ENCODE measurements around the gene ISLR. TPM values are rescaled to one million over a fixed set of nuclear protein-coding genes. Genes with fewer than 3 reads are reported as not detected.

ISLR gene
- total RNA-seq, 1 experiment from 2014 or later, result 0.11 TPM

DNA sequence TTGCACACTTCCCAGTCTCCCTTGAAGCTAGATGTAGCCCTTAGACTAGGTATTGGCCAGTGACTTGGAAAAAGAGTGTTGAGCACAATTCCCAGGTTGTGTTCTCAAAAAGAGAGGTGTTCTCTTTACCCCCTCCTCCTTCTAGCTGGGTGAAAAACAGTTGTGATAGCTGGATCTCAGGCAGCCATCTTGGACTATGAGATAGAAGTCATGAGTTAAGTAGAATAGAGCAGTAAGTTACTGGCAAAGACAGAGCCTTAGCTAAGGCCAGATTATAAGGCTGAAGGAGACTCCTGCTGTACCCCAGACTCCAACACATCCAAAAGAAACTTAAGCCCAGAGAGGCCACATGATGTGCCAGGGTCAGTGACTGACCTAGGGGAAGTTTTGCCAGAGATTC, 37.2 kb downstream of the ISLR start:
- peaks cover 38% of the 10 kb centered on the region for H3K27me3 Mint-ChIP-seq (ENCODE audit: low read depth)
- no peak overlapping the region for H3T11ph ChIP-seq (ENCODE audit: low read length)
- H3K4me2 ChIP-seq (ENCODE audit: insufficient read depth, insufficient read length, low read length), result no peak overlapping the region
- H4K5ac ChIP-seq (ENCODE audit: insufficient read length, low read depth, low read length), result no peak overlapping the region
- no peaks in the 10 kb centered on the region for H4K20me1 ChIP-seq (ENCODE audit: control insufficient read depth, insufficient read depth, insufficient read length)
- no peak overlapping the region for H3K27ac ChIP-seq (ENCODE audit: insufficient read length, low read depth, low read length)
- no peak overlapping the region for H3K18ac ChIP-seq (ENCODE audit: insufficient read length, low read depth, low read length)
- H3K56ac ChIP-seq (ENCODE audit: insufficient read length, low read depth, low read length), result no peak overlapping the region
- H2BK120ac ChIP-seq (ENCODE audit: low read depth, low read length, poor library complexity, severe bottlenecking), result no peak overlapping the region
- no peak overlapping the region for H2AK5ac ChIP-seq (ENCODE audit: insufficient read length, low read length)
- no peaks in the 10 kb centered on the region for H3K79me2 ChIP-seq (ENCODE audit: insufficient read depth, low read length)
- H3K14ac ChIP-seq (ENCODE audit: insufficient read depth, low read length), result no peak overlapping the region
- H2AFZ ChIP-seq (ENCODE audit: low read length), result no peak overlapping the region
- H3K23ac ChIP-seq (ENCODE audit: insufficient read length, low read depth, low read length), result no peak overlapping the region
- no peak overlapping the region for H2BK12ac ChIP-seq (ENCODE audit: insufficient read length, low read depth, low read length)
- no peak overlapping the region for H2BK5ac ChIP-seq (ENCODE audit: insufficient read length, low read length)
- TF ChIP-seq, protein P1, sequence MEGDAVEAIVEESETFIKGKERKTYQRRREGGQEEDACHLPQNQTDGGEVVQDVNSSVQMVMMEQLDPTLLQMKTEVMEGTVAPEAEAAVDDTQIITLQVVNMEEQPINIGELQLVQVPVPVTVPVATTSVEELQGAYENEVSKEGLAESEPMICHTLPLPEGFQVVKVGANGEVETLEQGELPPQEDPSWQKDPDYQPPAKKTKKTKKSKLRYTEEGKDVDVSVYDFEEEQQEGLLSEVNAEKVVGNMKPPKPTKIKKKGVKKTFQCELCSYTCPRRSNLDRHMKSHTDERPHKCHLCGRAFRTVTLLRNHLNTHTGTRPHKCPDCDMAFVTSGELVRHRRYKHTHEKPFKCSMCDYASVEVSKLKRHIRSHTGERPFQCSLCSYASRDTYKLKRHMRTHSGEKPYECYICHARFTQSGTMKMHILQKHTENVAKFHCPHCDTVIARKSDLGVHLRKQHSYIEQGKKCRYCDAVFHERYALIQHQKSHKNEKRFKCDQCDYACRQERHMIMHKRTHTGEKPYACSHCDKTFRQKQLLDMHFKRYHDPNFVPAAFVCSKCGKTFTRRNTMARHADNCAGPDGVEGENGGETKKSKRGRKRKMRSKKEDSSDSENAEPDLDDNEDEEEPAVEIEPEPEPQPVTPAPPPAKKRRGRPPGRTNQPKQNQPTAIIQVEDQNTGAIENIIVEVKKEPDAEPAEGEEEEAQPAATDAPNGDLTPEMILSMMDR (conservative IDR thresholded peaks at IDR 0.05), result no peak
- no peak overlapping the region for H3K4me3 Mint-ChIP-seq
- no peak overlapping the region for H4K91ac ChIP-seq (ENCODE audit: insufficient read length, low read depth, low read length)
- no peaks in the 10 kb centered on the region for H3K27me3 ChIP-seq (ENCODE audit: insufficient read depth, low read length)
- H3K9me3 Mint-ChIP-seq, result no peaks in the 10 kb centered on the region
- no peak overlapping the region for H3K4ac ChIP-seq (ENCODE audit: low read depth, low read length)
- peaks cover 19% of the 10 kb centered on the region; the same call in 1 of the 2 replicates for H3K4me1 ChIP-seq (ENCODE audit: insufficient read depth, low read length)
- no peak overlapping the region for H4K8ac ChIP-seq (replicated peaks; ENCODE audit: insufficient read length, low read depth, low read length)
- H2BK20ac ChIP-seq (ENCODE audit: low read depth, low read length, poor library complexity, severe bottlenecking), result no peak overlapping the region
- peaks cover 11 to 20% (median 13%) of the 10 kb centered on the region in 3 experiments for H3K36me3 Mint-ChIP-seq (ENCODE audit: insufficient read depth in 1 of 3, low read depth in 3 of 3)
- peaks cover 6% of the 10 kb centered on the region for H3K23me2 ChIP-seq (ENCODE audit: insufficient read length, low read depth, low read length, poor library complexity, severe bottlenecking)
- no peaks in the 10 kb centered on the region for H3K79me1 ChIP-seq (ENCODE audit: insufficient read depth, low read depth, low read length, poor library complexity, severe bottlenecking)
- H3K9ac ChIP-seq (ENCODE audit: extremely low read depth, insufficient read length, low read length), result no peak overlapping the region
- H2BK15ac ChIP-seq (ENCODE audit: low read depth, low read length), result no peak overlapping the region
- H3K27ac Mint-ChIP-seq, result no peak overlapping the region
- DNase-seq, result no peak
- no peaks in the 10 kb centered on the region for H3K9me3 ChIP-seq (ENCODE audit: control insufficient read depth, low read depth, low read length)
- H3K4me1 Mint-ChIP-seq, result peaks cover 71 to 76% of the 10 kb centered on the region in 2 experiments

All from H9 (cell line).